ENCODE measurements around the gene NPAS1.

NPAS1 gene

DNA sequence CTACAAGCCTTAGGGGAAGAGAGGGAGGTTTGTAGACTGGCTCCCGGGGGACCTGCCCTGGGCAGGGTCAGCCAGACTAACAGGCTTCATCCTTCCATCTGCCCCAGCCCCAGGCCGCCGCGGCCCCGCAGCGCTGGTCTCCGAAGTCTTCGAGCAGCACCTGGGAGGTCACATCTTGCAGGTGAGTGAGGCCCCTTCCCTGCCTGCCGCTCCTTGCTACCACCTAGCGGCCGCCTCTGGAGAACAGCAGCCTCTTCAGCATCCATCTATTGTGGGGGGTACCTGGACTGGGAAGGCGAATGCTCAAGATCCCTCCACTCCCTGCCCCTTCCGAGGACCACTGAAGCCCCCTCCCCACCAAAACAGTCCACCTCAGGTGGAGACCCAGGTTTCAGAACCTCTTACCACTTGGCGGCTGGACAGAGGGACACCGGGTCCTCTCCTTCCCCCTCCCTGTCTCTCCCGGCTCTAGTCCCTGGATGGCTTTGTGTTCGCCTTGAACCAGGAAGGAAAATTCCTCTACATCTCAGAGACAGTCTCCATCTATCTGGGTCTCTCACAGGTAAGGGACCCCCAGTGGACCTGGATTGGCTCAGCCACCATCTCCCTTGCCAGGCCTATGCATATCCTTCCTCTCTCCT lies 12.7 kb downstream of the NPAS1 start:
- DNase-seq (ENCODE audit: low spot score), result peak; percentile 85
- peak; percentile 87 for TF ChIP-seq CTCF (IDR thresholded peaks at IDR 0.05; ENCODE audit: borderline replicate concordance, control extremely low read depth, extremely low read depth, insufficient read depth, missing control alignments)
- in situ Hi-C loops (cut with MboI; ENCODE audit: low sequenced_read_pairs, unreplicated experiment), result no loop called here

DNA sequence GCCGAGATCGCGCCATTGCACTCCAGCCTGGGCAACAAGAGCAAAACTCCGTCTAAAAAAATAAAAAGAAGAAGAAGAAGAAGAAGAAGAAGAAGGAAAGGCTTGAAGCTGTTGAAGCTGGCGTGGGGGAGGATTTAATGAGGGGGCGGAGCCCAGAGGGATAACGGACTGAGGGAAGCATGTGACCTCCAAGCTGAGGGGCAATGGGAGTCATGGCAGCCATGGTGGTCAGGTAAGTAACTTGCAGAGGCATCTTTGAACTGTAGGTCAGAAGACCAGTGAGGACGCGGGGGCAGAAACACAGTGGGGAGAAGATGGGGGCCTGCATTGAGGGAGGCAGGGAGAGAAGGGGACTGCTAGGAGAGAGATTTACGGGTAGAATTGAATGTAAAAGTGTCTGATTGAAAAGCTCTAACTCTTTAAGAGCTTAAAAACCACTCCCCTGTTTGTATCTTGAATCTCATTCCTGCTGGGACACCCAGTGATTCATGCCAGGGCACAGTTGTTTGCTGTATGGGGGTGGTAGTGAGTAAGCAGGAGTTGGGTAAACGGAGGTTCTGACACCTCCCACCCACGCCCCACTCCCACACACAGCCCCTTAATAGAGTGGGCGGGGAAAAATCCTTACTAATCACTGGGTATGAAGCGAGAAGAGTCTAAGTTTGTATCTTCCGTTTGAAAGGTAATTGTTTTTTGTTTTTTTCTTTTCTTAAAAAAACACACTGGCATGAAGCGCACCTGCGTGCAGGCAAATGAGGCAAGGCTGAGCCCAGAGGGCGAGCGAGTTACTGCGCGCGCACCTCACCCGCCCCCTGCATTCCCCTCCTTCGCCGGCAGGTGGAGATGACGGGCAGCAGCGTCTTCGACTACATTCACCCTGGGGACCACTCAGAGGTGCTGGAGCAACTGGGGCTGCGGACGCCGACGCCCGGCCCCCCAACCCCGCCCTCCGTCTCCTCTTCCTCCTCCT lies 15.8 kb downstream of the NPAS1 start:
- peak; percentile 98 for DNase-seq (ENCODE audit: low spot score)
- peak; percentile 96 for TF ChIP-seq CTCF (IDR thresholded peaks at IDR 0.05; ENCODE audit: borderline replicate concordance, control extremely low read depth, extremely low read depth, insufficient read depth, missing control alignments)
- in situ Hi-C loops (cut with MboI; ENCODE audit: low sequenced_read_pairs, unreplicated experiment), result no loop called here

DNA sequence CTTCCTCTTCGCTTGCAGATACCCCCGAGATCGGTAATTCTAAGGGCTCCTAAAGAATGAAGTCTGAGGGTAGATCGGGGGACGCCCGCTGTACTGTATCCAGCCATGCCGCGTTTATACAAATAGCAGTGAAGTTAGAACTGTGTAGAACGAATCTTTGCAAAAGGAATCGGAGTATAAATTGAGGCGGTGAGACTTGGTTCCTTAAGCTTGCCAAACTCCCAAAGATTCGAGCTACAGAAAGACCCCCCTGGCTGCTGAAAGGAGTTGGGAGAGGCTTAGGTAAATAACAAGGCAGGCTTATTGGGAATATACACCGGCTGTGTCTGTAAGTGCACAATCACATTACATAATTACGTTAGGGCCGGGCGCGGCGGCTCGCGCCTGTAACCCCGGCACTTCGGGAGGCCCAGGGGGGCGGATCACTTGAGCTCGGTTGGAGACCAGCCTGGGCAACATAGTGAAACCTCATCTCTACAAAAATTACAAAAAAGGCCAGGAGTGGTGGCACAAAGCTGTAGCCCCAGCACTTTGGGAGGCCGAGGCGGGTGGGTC lies 16.5 kb downstream of the NPAS1 start:
- in situ Hi-C loops (cut with MboI; ENCODE audit: low sequenced_read_pairs, unreplicated experiment), result no loop called here
- DNase-seq (ENCODE audit: low spot score), result no peak

DNA sequence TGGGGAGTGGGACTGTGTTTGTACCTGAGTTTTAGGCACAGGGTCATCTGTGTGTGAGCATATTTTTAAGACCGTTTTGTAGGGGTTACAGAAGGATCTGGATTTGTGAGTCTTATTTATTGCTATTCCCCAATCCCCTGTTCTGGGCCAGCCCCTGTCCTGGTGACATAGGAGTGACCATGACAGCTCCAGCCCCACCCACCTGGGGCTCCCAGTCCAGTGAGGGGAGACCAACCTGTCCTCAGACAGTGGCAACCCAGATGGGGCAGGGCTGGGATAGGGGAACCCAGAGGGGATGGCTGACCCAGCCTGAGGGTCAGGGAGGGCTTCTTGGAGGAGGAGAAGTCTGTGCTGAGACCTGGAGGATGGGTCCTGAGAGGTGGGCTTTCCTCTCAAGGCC lies 18.1 kb downstream of the NPAS1 start:
- DNase-seq (ENCODE audit: low spot score), result peak; percentile 24
- no peak for TF ChIP-seq CTCF (IDR thresholded peaks at IDR 0.05; ENCODE audit: borderline replicate concordance, control extremely low read depth, extremely low read depth, insufficient read depth, missing control alignments)
- in situ Hi-C loops (cut with MboI; ENCODE audit: low sequenced_read_pairs, unreplicated experiment), result no loop called here

More for the DNA sequence above, 16.5 kb downstream of the NPAS1 start:
- no peak for TF ChIP-seq CTCF (IDR thresholded peaks at IDR 0.05; ENCODE audit: borderline replicate concordance, control extremely low read depth, extremely low read depth, insufficient read depth, missing control alignments)

DNA sequence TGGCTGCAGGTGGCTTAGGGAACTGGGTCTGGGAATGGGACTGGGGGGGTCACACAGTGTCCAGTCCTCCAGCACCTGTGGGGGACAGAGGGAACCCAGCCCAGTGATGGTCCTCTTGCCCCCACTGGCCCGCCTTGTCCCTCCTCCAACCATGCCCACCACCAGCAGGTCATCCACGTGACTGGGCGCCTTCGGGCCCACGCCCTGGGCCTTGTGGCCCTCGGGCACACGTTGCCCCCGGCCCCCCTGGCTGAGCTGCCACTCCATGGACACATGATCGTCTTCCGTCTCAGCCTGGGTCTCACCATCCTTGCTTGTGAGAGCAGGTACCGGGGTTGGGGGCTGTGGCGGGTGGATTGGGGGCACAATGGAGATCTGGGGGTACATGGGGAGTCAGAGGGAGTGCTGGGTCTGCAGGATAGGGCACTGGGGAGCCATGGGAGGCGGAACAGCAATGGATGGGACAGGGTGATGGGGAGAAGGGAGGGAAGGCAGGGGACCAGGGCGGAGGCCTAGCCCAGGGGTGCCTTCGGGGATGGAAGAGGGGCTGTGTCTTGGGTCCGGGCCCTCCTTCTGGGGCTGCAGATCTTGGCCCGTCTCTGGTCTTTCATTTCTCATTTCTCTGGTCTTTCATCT lies 19.7 kb downstream of the NPAS1 start:
- no peak for DNase-seq (ENCODE audit: low spot score)
- TF ChIP-seq CTCF (IDR thresholded peaks at IDR 0.05; ENCODE audit: borderline replicate concordance, control extremely low read depth, extremely low read depth, insufficient read depth, missing control alignments), result no peak
- in situ Hi-C loops (cut with MboI; ENCODE audit: low sequenced_read_pairs, unreplicated experiment), result no loop called here

DNA sequence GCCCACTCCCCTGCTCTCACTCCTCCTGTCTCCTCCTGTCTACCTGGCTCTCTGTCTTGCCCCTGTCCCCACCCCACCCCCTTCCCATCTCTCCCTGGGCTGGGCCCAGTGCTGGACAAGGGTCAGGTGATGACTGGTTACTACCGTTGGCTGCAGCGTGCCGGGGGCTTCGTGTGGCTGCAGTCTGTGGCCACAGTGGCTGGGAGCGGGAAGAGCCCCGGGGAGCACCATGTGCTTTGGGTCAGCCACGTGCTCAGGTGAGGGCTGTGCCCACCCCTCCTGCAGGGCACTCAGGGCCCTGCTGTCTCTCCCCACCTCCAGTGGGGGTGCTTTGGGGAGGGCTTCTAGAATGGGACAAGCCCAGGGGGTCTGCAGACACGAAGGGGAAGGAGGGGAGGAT lies 21.2 kb downstream of the NPAS1 start:
- in situ Hi-C loops (cut with MboI; ENCODE audit: low sequenced_read_pairs, unreplicated experiment), result no loop called here
- TF ChIP-seq CTCF (IDR thresholded peaks at IDR 0.05; ENCODE audit: borderline replicate concordance, control extremely low read depth, extremely low read depth, insufficient read depth, missing control alignments), result no peak
- no peak for DNase-seq (ENCODE audit: low spot score)

Data from GM13976 (cell line).